ENCODE results near the gene CAPZB.

CAPZB gene

DNA sequence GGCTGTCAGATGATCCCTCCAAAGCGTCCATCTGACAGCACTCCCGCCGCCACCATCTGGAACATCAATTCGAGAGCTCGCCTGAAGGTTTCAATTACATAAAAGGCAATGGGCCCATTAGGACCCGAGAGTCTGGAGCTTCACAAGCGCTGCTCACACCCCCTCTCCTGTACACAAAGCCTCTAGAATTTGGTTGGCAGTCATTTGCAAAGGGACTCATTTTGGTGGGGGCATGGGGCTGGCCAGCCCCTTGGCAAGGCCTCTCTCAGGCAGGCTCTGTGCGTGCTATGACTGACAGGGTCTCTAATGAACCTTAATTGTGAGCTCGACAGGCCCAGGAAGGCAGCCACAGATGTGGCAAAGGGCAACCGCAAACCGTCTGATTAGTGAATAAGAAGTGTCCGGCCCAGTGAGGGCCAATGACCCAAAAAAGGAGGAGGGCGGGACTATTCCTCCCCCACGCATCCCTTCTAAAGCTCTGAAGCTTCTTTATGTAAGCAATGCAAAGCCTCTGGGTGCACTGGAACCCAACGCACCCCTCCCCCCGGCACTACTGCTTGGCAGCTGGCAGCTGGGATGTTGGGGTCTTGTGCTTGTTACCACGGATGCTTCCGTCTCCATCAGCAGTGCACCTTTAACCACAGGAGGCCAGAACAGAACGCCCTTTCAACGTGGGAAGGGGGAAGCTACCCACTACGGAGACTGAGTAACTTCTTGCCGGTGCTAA lies 79.4 kb downstream of the CAPZB start:
- DNase-seq (ENCODE audit: low spot score), result peak; percentile 54

GRCh38 chr1:19405195-19405760 lies 80.1 kb downstream of the CAPZB start:
- DNase-seq (ENCODE audit: low spot score), result no peak

DNA sequence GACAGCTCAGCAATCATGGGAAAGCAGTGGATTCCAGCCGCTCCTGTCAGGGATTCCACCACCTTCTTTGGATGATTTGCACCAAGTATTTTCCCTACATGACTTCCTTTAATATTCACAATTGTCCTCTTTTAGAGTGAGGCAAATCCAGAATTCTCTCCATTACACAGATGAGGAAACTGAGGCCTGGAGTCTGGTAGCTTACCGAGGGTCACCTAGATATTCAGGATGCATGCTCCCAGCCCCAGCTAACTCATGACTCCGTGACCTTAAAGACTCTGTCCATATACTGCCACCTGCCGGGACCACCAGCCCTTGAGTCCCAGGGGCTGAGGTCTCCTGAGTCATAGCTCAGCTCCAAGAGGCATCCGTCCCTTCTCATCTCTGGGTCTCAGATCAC lies 80.6 kb downstream of the CAPZB start:
- no peak for DNase-seq (ENCODE audit: low spot score)

- no peak for DNase-seq (ENCODE audit: low spot score)
Observed at GRCh38 chr1:19403256-19403655, 82.1 kb downstream of the CAPZB start.

GRCh38 chr1:19402031-19402813 lies 83.1 kb downstream of the CAPZB start:
- DNase-seq (ENCODE audit: low spot score), result no peak

- DNase-seq (ENCODE audit: low spot score), result no peak
Observed at GRCh38 chr1:19401535-19401889, 83.8 kb downstream of the CAPZB start.

GRCh38 chr1:19400875-19401534 lies 84.3 kb downstream of the CAPZB start:
- no peak for DNase-seq (ENCODE audit: low spot score)

- DNase-seq (ENCODE audit: low spot score), result peak; percentile 47
Observed at GRCh38 chr1:19400192-19400611, 85.1 kb downstream of the CAPZB start.

DNA sequence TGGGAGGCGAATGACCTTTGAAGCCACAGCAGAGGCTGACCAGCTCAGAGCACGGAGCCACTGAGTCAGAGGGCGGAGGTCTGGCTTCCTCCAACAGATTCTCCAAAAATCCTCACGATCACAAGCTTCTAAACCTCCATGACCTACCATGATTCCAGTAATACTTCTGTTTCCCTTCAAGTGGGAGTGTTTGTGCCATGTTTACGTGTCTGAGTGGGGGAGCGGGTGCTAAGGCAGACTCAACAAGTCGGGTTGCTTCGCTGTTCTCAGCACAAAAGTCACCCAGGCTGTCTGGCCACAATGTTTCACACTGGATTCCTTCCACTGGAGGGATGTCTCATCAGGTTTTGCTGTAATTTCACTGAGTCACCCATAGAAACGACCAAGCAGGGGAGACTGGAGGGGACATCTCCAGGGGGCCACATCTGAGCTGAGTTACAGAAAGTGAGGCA lies 87.0 kb downstream of the CAPZB start:
- peak; percentile 92 for DNase-seq (ENCODE audit: low spot score)

GRCh38 chr1:19397217-19397945 lies 88.0 kb downstream of the CAPZB start:
- DNase-seq (ENCODE audit: low spot score), result no peak

GRCh38 chr1:19396280-19396679 lies 89.1 kb downstream of the CAPZB start:
- DNase-seq (ENCODE audit: low spot score), result no peak

DNA sequence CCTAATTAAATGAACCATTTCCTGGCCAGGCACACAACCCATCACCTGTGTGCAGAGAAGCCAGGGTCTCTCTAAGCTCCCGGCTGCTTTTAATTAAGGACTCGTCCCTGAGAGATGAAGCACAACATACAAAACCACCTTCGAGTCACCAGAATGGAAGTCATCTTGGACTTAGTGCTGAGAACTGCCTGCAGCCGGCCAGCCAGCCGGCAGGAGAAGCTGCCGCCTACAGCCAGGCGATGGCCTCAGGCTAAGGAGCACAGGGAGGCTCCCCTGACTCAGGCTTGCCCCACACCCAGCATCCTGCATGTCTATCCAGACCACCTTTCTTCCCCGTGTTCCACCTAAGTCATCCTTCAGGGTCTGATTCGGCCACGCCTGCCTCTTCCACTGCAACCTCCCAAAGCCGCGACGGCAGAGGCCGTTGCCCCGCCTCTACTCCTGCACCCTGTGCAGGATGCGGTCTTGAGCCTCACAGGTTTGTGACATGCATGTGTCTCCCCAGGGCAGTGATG lies 89.6 kb downstream of the CAPZB start:
- peak; percentile 83 for DNase-seq (ENCODE audit: low spot score)

- no peak for DNase-seq (ENCODE audit: low spot score)
Observed at GRCh38 chr1:19393046-19393445, 92.3 kb downstream of the CAPZB start.

DNA sequence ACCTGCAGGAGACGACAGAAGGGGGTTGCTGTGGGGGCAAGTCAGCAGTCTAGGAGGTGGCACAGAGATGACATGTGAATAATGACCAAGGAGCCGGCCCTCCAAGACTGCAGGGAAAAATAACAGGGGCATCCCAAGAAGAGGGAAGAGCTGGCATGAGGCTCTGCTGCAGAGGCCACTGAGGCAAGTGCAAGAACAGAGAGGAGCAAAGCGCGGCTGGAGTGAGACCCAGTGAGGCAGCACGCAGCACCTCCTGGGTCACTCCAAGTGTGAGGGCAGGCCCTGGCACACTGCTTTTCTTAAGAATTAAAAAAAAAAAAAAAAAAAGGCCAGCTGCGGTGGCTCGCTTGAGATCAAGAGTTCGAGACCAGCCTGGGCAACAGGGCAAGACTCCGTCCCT lies 93.1 kb downstream of the CAPZB start:
- DNase-seq (ENCODE audit: low spot score), result no peak

- DNase-seq (ENCODE audit: low spot score), result no peak
Observed at GRCh38 chr1:19391596-19391981, 93.8 kb downstream of the CAPZB start.

DNA sequence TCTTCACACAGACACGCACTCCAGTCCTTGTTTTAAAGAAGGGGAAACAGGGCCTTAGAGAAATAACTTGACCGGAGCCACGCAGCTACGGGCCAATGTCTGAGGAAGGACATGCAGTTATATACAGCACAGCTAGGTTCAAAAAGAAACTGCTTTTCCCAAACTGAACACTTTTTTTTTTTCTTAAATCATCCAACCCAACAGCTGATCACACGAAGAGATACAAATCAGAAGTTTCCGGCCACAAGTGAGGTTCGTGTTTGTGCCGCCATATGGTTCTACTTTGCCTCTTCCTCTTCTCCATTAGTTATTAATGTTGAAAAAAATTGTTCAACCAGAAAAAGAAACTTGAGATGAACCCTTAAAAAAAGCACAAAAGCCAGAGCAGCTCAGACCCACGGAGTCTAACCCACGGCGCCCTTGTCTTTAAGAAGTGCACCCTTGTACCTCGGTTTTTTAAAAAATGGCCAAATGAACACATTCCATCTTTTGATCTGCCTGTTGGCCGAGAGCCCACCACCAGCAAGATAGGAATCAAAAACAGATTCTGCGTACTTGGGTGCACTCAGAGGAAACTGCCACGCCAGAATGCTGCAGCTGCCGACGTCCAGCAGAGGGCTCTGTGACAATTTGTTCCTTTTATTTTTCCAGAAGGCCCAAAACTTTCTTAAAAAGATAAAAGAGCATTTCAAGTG lies 94.3 kb downstream of the CAPZB start:
- DNase-seq (ENCODE audit: low spot score), result peak; percentile 79

DNA sequence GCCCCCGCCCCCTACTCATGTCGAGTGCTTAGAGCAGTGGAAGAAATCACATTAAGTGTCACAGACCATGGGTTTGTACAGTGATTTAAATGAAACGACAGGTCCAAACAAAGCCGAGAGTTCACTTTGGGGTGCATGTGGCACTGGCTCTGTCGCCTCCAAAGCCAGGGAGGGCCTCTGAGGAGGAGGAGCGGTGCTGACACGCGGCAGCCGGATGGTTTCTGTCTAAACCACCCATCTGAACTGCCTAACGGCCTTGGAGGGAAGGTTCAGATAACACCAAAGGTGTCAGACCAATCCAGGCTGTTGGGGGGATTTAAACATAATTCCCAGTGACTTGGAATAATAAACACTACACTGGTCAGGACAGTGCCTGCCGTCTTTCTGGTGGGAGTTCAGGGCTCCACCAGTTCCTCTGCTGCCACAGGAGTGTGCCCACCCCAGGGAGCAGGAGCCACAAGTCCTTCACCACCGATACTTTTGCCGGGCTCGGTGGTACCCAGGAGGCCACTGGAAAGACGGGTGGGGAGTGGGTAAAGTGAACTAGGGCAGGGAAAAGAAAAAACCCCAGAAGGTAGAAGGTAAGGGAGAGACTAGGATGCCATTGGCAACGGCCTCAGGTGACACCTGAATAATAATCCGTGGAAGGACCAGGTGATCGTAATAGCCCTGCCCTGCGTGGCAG lies 95.0 kb downstream of the CAPZB start:
- DNase-seq (ENCODE audit: low spot score), result no peak

DNA sequence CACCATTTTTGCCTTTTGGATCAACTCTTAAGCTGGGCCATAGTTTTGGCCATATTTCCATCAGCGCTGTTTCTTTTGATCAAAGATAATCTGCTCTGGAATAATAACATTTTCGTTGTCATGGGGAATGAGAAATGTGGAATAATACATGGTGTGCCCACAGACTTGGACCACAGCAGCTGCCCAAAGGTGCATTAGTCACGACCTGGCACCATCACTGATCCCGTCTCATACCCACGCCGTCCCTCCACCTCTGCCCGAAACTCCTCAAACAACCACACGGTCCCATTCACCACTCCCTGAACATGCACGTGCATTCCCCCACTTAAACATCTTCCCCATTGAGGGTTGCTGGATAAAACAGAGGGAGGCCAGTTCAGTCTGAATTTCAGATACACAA lies 96.4 kb downstream of the CAPZB start:
- DNase-seq (ENCODE audit: low spot score), result no peak

DNA sequence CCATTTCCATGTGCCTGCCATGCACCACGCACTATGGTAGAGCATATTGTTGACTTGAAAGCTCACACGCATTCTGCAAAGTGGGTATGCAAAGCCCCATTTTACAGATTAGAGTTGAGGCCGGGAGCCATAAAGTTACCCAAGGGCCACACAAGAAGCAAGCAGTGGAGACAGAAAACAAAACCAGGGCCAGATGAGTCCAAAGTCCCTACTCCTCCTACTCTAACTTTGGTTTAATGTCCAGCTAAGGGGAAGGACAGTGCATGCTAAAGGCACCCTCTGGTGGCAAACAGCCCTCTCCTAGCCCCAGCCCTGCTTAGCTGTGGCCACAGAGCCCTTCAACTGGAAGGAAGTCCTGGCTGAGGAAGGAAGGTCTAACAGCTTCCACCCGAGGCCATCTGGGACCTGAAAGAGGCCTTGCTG lies 98.3 kb downstream of the CAPZB start:
- no peak for DNase-seq (ENCODE audit: low spot score)

- DNase-seq (ENCODE audit: low spot score), result peak; percentile 85
Observed at GRCh38 chr1:19385869-19386591, 99.3 kb downstream of the CAPZB start.
